Ecto neural progenitor cell (in vitro differentiated cells): ENCODE measurements around the gene DBX2.
"Not testable (repeated sequence)": the region's sequence is repeated elsewhere in the genome, so short reads cannot be mapped to it uniquely, and the experiment has no call there.

ENCODE experiments used
- DNase-seq: peaks from one replicate; pipeline ENCODE4 v3.0.0-alpha.2; 2018; ENCODE audit warnings: low spot score

The DBX2 gene

GRCh38 chr12:45050751-45051571, at the start of gene DBX2:
Gene DBX2, minus strand, starts transcription at chr12:45051099. Its CDS starts 172 bp downstream, at chr12:45050927.
- peak; percentile 80 for DNase-seq

DNA sequence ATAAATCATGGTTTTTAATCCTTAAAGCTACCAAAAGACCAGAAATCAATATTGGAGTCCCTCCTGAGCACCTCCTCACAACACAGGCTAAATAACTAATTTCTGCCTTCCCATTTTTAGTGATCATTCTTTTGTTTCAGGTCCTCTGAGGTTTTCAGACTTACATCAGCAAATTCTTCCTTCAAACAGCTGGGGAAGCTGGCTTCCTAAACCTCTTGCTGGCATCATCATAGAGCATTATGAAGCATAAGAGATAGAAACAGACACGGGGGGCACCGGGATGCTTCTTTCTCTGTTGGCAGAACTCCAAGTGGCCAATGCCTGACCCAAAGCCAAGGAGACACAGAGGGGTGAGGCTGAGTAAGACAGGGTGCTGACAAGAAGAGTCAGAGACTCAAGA, 47.9 kb upstream of the DBX2 start:
- no peak for DNase-seq

DNA sequence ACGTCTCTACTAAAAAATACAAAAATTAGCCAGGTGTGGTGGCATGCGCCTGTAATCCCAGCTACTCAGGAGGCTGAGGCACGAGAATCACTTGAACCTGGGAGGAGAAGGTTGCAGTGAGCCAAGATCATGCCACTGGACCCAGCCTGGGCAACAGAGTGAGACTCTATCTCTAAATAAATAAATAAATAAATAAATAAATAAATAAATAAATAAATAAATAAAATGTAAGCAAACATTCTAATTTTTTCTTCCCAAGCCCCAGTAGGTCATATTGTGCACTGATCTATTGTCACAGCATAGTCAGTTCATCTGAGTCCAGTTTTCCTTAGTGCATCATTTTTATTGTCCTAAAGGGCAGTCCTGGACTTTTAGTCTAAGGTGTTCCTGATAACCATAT, 44.5 kb upstream of the DBX2 start:
- not testable (repeated sequence) for DNase-seq

GRCh38 chr12:45093051-45093450, 42.2 kb upstream of the DBX2 start:
- no peak for DNase-seq

DNA sequence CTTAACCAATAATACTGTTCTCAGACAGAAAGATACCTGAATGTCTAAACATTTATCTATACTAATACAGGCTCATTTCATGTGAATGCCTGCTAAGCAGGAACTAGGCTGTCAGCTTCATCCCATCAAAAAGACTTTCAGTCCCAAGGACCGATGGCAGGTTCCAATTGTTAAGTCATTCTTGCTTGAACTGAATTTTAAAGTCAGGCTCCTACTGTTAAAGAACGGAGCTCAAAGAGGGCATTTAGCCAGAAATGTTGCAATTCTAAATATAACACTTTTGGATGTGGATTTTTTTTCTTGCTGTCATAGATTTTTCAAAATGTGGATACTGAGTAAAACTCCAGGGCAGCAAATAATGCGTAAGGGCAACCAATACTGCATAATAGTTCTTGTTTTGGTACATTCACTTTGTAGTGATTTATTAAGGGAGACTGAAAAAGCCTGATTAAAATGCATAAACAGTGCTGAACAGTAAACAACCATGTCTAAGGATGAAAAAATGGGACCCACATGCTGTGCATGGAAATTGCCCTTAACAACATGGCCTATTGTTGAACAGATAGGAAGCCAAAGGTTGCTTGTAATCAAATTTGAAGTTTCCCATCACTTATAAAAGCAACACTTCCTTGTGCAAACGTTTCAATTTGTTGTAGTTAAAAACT, 38.6 kb upstream of the DBX2 start:
- DNase-seq = no peak

DNA sequence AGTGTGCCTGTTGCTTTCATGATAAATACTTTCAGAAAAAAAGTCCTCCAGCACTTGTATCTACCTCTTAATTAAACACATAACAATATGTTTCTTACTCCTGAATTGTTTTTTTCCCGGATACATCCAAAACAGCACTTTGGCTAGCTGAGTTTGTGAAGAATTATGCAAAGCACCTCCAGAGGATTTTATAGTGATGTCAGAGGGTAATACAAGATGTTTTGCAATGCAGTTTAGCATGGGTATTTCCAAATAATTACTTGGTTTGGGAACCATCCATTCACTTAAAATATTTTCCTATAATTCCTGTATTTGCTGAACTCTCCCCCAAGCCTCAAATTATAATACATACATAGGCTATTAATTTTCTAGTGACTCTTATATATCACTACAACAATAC, 37.7 kb upstream of the DBX2 start:
- DNase-seq = no peak

GRCh38 chr12:45084248-45084647, 33.3 kb upstream of the DBX2 start:
- DNase-seq = not testable (repeated sequence)

DNA sequence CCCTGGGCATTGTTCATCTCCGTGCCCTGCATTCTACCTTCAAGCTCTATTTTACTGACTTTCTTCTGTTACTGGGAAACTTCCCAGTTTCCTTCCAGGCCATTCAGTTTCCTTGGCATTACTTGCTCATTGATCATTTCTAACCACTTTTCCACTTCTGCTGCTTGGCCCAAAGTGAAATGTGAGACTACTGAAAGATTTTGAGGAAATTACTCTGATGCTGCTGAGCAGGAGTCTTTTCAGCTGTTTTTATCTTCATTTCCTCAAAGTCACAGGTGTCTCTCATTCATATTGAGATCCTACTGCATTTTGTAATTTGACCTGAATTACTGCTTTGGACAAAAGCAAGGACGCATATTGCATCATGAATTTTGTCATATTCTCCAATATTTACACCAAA, 26.4 kb upstream of the DBX2 start:
- no peak for DNase-seq

GRCh38 chr12:45076417-45077026, 25.6 kb upstream of the DBX2 start:
- no peak for DNase-seq

DNA sequence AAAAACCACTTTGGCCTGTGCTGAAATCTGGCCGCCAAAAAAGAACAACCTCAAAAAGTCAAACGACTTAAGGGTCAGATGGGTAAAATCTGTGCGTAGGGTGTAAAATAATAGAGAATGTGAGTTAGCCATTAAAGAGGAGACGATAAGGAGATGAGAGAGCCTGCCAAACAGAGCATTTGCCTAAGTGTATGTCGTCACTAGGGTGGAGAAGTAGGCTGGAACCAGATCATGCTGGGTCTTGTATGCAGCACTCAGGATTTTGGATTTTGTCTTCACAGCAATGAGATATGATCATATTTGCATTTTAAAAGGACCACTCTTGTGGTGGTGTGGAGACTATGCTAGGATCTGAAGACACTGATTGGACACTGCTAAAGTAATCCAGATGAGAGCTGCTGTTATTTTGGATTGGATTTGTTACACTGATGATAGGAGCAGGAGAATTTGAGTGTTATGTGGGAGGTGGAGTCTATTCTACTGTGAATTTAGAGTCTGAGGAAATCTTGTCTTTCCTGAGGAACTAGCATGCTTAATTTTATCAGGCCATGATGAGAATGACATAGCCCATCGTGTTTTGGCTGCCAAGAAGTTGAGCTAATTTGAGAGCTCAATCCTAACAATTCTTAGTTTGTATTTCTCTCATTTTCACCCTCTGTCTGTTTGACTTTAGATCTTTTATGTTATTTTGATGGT, 24.8 kb upstream of the DBX2 start:
- no peak for DNase-seq

GRCh38 chr12:45065125-45065626, 14.3 kb upstream of the DBX2 start:
- DNase-seq = no peak

DNA sequence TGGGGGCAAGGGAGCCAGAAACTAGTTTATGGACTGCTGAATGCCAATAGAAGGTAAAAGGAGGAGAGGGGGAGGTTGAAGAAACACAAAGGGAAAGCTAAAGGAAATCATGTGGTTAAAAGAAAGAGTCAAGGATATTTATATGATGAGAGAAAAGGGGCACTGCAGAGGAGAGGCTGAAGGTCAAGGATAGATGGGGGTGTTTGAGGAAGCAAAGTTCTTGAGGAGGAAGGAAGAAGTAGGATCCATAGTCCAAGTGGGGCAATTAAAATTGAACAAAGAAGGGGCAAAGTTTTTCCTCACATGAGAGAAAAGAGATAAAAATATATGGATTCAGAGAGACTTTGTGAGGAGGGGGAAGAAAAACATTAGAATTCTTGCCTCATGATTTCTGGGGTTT, 10.1 kb upstream of the DBX2 start:
- DNase-seq = no peak

DNA sequence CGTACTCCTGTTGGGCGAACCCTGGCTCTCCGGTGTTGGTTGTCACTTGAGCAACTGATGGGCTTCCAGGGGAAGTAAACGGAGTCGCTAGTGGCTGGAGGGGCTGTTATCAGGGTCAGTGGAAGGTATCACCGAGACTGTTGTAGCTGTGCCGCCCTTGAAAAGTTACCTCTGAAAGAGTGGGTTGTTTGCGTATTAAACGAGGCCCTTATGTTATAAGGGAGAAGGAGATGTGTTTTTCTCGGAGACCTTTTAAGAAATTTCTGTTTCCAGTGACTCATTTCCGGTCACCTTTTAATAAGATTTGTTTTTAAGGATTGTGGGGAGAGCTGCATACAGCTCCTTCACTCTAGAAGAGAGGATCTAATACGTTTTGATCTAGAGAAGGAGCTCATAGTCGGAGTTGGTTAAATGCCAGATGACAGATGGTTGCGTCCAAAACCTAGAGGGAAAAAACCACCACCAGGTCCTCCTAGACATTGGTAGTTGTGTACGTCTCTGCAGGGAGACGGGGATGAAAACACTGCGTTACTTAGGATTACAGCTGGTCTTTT, 750 bp upstream of the DBX2 start:
- DNase-seq = no peak

DNA sequence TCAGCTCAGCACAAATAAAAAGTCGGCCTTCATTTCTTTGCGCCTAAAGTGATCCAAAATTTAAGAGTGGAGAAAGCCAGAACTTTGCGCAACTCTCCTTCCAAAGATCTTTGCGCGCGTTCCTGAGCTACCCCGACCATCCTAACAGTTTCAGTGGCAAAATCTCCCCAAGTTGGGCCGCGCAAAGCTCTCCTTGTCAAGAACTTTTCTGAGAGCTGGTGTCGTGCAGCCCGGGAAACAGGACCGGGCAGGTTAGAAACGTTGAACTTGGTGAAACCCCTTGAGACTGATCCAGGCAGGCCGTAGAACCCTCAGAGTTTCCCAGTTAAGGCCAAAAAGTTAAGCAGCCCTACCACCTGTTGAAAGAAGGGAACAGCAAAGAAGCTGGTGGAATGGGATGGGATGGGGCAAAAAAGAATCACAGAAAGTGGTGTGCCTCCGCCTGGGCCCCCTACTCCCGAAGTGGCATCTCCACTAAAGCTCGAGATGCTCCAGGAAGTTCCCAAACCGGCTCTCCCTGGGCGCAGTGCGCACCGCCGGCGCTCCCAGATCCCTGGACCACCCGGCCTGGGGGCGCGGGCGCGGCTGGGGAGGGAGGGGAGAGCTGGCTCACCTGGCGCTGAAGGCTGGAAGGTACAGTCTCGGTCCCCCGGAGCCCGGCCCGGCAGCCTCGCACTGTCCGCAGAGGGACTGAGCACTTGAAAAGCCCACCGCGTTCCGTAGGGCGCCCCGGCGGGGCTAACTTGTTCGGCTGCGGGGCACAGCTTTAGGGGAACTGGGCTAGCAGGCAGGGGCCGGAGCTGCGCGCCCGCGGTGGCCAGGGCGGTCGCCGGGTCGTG, 768 bp downstream of the DBX2 start:
- DNase-seq = peak; percentile 78

GRCh38 chr12:45042599-45042998, 8.3 kb downstream of the DBX2 start:
- DNase-seq = no peak

DNA sequence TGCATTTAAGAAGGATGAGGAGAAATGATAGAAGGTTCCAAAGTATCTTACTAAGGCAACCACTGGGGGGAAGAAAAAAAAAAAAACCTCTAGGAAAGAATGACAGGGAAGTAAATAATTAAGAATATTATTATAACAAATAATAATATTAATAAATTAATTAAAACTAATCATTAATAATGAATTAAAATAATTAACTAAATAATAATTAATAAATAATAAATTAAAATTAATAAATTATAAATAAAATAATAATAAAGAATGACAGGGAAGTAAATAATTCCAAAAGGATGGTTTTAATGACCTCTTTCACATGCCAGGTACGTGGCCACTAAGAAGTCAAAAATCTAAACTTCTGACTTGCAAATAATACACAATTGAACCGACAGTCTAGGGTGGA, 9.9 kb downstream of the DBX2 start:
- no peak for DNase-seq

GRCh38 chr12:45039757-45040156, 11.1 kb downstream of the DBX2 start:
- no peak for DNase-seq

- DNase-seq = peak; percentile 77
These were observed 16.0 kb downstream of the DBX2 start for GRCh38 chr12:45034861-45035265.

GRCh38 chr12:45017916-45018315, 33.0 kb downstream of the DBX2 start:
- DNase-seq = no peak

GRCh38 chr12:45014396-45014795, 36.5 kb downstream of the DBX2 start:
- no peak for DNase-seq

DNA sequence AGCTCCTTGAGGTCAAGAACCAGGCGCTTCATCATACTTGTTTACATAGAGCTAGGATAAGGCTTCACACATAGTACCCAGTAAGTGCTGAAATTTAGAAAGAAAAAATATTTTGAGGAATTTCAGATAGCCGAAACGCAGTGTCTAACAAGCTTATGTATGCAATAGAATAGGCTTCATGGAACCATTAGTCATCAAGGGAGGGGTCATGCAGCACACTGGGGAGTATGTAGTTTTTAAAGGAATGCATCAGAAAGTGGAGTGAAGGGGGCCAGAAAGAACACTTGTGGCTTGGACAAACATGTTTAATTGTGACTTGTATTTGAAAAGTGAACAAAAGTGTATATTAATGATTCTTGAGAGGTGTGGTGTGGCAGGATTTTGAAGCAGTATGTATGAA, 38.1 kb downstream of the DBX2 start:
- DNase-seq = no peak
